RWPE2 (cell line): ENCODE data around the gene PDPN.
A peak's percentile ranks its signal among the peaks of the same experiment; 100 is the strongest.

Experiments used
- ATAC-seq: fragments of 200-7000 bp; cut with Tn5 transposase; 3 replicates; pipeline ENCODE4 v1.9.1; 2021; ENCODE audit warnings: low read depth
- DNase-seq: peaks from one replicate; pipeline ENCODE4 v3.0.0-alpha.2; 2020; ENCODE audit warnings: low spot score
- H3K27ac ChIP-seq: fragments of 450-650 bp; 2 replicates; pipeline ENCODE4 v1.5.1; 2017; ENCODE audit warnings: mild to moderate bottlenecking; ENCODE audit not compliant: poor library complexity, severe bottlenecking
- H3K27me3 ChIP-seq: fragments of 250-450 bp; sonication (Bioruptor Pico); 2 replicates; pipeline ENCODE4 v1.5.1; 2021; ENCODE audit warnings: mild to moderate bottlenecking, moderate library complexity; ENCODE audit not compliant: insufficient read depth, poor library complexity, severe bottlenecking
- H3K36me3 ChIP-seq: fragments of 250-450 bp; sonication (Bioruptor Pico); 2 replicates; pipeline ENCODE4 v1.5.1; 2020; ENCODE audit warnings: low read depth, mild to moderate bottlenecking, moderate library complexity
- H3K4me1 ChIP-seq: fragments of 250-450 bp; sonication (Bioruptor Pico); 2 replicates; pipeline ENCODE4 v1.5.1; 2021; ENCODE audit warnings: mild to moderate bottlenecking, moderate library complexity; ENCODE audit not compliant: insufficient read depth, poor library complexity, severe bottlenecking
- H3K4me3 ChIP-seq: fragments of 250-450 bp; sonication (Bioruptor Pico); 2 replicates; pipeline ENCODE4 v1.5.1; 2021; ENCODE audit warnings: mild to moderate bottlenecking, moderate library complexity; ENCODE audit not compliant: severe bottlenecking
- H3K9me3 ChIP-seq: fragments of 250-450 bp; sonication (Bioruptor Pico); 2 replicates; pipeline ENCODE4 v1.5.1; 2021; ENCODE audit warnings: mild to moderate bottlenecking, moderate library complexity; ENCODE audit not compliant: severe bottlenecking
- TF ChIP-seq, protein P1 (sequence below): fragments of 450-650 bp; IDR thresholded peaks from one replicate; pipeline ENCODE4 v1.5.1; 2017; ENCODE audit warnings: mild to moderate bottlenecking, moderate library complexity; ENCODE audit not compliant: poor library complexity, severe bottlenecking

PDPN gene

DNA sequence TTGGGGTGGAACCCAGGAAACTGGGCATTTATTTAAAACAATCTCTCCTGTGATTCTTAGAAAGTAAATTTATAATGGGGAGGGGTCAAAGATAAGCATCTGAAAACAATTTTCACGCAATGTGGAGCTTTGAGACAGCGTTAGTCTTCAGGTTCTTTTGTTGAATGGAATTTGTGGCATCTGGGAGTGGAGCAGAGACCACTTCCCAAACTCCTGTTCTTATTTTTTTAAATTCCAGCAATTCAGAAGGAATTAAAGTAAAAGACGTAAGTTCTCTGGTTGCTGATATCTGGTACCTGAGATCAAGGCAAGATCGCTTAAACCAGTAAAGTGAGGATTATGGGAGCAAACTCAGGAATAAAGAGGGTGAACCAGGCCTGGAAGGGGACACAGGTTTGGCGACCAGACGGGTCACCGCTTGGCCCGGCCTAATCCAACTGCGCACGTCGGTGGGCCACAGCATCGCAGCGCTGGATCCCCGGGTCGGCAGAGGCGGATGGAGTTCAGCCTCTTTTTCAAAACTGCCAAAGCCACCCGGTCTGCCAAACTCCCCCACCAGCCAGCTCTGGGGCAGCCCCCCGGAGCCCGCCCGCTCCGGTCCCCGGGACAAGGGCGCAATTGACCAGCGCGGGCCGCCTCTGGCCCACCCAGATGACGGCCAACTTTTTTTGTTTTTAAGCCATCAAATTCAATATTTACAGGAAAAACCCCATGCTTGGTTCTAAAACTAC lies 754 bp upstream of the PDPN start:
- TF ChIP-seq, protein P1, sequence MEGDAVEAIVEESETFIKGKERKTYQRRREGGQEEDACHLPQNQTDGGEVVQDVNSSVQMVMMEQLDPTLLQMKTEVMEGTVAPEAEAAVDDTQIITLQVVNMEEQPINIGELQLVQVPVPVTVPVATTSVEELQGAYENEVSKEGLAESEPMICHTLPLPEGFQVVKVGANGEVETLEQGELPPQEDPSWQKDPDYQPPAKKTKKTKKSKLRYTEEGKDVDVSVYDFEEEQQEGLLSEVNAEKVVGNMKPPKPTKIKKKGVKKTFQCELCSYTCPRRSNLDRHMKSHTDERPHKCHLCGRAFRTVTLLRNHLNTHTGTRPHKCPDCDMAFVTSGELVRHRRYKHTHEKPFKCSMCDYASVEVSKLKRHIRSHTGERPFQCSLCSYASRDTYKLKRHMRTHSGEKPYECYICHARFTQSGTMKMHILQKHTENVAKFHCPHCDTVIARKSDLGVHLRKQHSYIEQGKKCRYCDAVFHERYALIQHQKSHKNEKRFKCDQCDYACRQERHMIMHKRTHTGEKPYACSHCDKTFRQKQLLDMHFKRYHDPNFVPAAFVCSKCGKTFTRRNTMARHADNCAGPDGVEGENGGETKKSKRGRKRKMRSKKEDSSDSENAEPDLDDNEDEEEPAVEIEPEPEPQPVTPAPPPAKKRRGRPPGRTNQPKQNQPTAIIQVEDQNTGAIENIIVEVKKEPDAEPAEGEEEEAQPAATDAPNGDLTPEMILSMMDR = no peak
- H3K4me3 ChIP-seq = no peak overlapping the region
- peaks cover 32% of the 10 kb centered on the region for H3K4me1 ChIP-seq
- DNase-seq (no peak), ATAC-seq (no peak)
- no peaks in the 10 kb centered on the region for H3K27me3 ChIP-seq
- H3K27ac ChIP-seq = no peak overlapping the region
- no peaks in the 10 kb centered on the region for H3K36me3 ChIP-seq
- no peaks in the 10 kb centered on the region for H3K9me3 ChIP-seq

DNA sequence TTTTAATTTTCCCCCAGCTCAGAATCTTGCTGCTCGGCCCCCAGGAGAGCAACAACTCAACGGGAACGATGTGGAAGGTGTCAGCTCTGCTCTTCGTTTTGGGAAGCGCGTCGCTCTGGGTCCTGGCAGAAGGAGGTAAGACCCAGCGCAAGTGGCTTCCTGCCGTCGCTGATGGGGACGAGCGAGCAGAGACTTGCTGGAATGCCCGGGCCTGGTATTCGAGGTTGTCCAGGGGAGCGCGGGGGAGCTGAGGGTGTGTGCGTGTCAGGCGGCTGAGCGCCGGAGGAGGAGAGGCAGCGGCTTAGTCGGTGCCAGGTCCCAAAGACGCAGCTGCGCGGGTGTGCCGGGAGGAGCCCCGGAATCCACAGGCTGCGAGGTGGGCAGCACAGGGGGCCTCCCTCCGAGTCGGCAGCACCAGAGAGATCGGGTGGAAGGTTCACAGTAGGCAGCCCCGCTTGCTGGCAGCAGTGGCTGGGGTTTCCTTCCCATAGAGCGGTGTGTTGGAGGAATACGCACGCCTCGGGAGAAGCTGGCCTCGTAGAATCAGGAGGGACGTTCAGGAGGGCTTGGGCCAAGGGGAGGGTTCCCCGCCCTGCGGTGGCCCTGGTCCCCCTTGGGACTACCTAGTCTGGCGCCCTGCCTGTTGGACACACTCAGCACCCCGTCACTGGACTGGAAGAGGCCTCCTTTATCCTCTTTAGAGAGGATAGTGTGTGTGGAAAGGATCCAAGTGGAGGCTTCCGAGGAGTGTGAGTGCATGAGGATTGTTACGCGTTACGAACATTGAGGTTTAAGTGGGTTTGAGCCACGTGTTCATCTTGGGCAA lies 547 bp downstream of the PDPN start:
- ATAC-seq (peak; percentile 64), DNase-seq (peak; percentile 75)
- TF ChIP-seq, protein P1 = no peak
- Histone ChIP-seq H3K27ac (peak overlapping the region; percentile 95), H3K4me3 (peak overlapping the region; percentile 45), H3K27me3 (no peaks in the 10 kb centered on the region), H3K9me3 (no peaks in the 10 kb centered on the region), H3K36me3 (no peaks in the 10 kb centered on the region), H3K4me1 (peaks cover 43% of the 10 kb centered on the region)

DNA sequence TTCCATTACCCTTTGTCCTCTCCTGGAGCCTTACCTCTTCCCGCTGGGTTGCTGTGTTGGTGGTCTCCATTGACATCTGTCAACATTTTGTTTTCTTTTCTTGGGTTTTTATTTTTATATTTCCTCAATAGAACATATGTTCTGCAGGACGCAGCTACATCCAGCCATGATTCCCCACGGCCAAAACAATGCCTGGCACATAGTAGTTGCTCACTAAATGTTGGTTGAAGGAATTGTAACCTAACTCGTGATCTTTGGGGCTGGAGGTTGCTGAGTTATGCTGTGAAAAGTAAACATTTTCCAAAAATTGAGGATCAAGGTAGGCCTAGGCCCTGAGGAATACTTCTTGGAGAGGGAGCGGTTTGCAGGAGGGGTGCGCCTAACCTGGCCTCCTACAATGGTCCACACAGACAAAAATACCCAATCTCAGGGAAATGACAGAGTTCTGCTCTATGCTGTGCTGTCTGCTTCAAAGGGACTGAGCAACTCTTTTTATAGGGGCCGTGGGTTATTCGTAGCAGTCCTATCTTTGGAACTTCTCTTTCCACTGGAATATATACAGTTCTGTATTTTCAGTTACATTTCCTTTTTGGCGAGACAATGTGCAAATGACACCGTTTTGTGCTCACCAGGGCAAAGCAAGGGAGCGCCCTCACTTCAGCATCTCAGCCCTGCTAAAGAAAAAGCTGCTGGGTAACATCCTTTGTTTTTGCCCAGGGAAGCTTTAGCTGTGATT lies 1.4 kb downstream of the PDPN start:
- no peak for ATAC-seq
- H3K27ac ChIP-seq = peak overlapping the region; percentile 95

DNA sequence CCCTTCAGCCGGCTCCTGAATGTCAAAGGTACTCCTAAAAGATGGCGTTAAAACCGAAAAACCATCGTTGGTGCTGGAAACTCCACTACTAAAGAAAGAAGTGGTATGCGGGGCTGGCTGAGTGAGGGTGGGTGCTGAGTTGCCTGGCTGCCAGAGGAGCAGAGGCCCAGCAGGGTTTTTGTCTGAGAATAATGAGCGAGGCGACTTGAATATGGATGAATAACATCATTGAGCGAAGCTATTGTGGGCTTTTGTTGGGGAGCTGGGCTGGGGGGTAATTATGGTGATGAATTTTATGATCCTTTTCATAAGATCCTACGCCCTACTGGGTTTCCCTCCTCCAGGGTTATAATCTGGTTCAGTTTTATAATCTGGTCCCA lies 2.0 kb downstream of the PDPN start:
- Histone ChIP-seq H3K4me1 (peaks cover 55% of the 10 kb centered on the region), H3K27me3 (no peaks in the 10 kb centered on the region), H3K36me3 (no peaks in the 10 kb centered on the region), H3K27ac (peak overlapping the region; percentile 95), H3K9me3 (no peaks in the 10 kb centered on the region), H3K4me3 (no peak overlapping the region)
- DNase-seq (no peak), ATAC-seq (no peak)
- TF ChIP-seq, protein P1 = no peak

More for the DNA sequence above, 1.4 kb downstream of the PDPN start:
- no peaks in the 10 kb centered on the region for H3K36me3 ChIP-seq
- H3K4me3 ChIP-seq = peak overlapping the region; percentile 45
- TF ChIP-seq, protein P1 = no peak
- H3K4me1 ChIP-seq = peaks cover 49% of the 10 kb centered on the region
- H3K27me3 ChIP-seq = no peaks in the 10 kb centered on the region
- H3K9me3 ChIP-seq = no peaks in the 10 kb centered on the region
- no peak for DNase-seq
